ENCODE data around the gene GYS1. TPM values are rescaled to one million over a fixed set of nuclear protein-coding genes. Genes with fewer than 3 reads are reported as not detected.

The GYS1 gene
- total RNA-seq, 1 experiment from 2014 or later = 62.7 TPM

DNA sequence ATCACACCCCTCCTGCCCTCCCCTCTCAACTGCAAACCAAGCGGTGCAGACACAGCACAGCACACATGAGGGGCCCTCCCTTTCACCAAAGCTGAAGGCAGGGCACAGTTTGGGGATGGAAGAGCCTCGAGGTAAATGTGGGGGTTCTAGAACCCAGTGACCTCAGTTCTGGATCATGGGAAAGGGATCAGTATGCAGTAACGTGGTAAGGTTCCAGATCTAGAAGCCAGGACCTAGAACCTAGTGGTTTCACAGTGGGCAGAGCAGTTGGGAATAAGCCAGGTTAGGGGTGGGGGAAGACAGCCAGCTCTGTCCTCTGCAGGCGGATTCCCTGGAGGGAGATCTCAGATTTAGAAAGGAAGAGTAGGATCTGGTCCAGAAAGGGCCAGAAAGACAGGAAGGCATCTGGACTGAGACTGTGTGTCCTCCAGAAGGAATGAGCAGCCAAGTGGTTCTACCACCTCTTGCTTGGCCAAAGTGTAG lies 24.9 kb downstream of the GYS1 start:
- intact Hi-C loops (cut with micrococcal nuclease; ENCODE audit: unreplicated experiment) = no loop called here
- peak overlapping the region; percentile 96 for H3K4me3 Mint-ChIP-seq (ENCODE audit: unreplicated experiment)
- H3K4me1 Mint-ChIP-seq (ENCODE audit: low read depth, unreplicated experiment) = peaks cover 17% of the 10 kb centered on the region
- H3K27me3 Mint-ChIP-seq (ENCODE audit: insufficient read depth, unreplicated experiment) = no peaks in the 10 kb centered on the region
- Histone ChIP-seq H3K27me3 (replicated peaks; ENCODE audit: control insufficient read depth, insufficient read depth, low read length) (no peaks in the 10 kb centered on the region), H3K4me3 (ENCODE audit: low read depth, low read length) (no peak overlapping the region), H3K36me3 (ENCODE audit: control insufficient read depth, insufficient read depth, low read length) (peaks cover 13% of the 10 kb centered on the region), H3K4me1 (peaks cover 12% of the 10 kb centered on the region), H3K9me3 (0 out of 2 replicates have a peak, but pooled peaks cover 3% of the 10 kb centered on the region)
- TF ChIP-seq, protein P1, sequence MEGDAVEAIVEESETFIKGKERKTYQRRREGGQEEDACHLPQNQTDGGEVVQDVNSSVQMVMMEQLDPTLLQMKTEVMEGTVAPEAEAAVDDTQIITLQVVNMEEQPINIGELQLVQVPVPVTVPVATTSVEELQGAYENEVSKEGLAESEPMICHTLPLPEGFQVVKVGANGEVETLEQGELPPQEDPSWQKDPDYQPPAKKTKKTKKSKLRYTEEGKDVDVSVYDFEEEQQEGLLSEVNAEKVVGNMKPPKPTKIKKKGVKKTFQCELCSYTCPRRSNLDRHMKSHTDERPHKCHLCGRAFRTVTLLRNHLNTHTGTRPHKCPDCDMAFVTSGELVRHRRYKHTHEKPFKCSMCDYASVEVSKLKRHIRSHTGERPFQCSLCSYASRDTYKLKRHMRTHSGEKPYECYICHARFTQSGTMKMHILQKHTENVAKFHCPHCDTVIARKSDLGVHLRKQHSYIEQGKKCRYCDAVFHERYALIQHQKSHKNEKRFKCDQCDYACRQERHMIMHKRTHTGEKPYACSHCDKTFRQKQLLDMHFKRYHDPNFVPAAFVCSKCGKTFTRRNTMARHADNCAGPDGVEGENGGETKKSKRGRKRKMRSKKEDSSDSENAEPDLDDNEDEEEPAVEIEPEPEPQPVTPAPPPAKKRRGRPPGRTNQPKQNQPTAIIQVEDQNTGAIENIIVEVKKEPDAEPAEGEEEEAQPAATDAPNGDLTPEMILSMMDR (IDR thresholded peaks at IDR 0.05; ENCODE audit: insufficient read depth in 1 of 2, low read depth in 1 of 2, low read length in 1 of 2, severe bottlenecking in 1 of 2, unreplicated experiment in 1 of 2) = no peak
- H3K9me3 Mint-ChIP-seq (ENCODE audit: unreplicated experiment) = no peaks in the 10 kb centered on the region
- CTCF ChIA-PET = interaction anchor here (1.0 to 2.1 kb wide), 2 partner anchors 25 to 173 kb away, joined by 4 to 8 read pairs; partner anchors contain the start of genes GYS1 and RUVBL2
- no TSS peak for BruUV-seq (replicated peaks)
- POLR2A ChIA-PET = interaction anchor here (0.9 to 2.5 kb wide), 4 partner anchors 14 to 96 kb away, joined by 3 to 16 read pairs (median 4); partner anchors contain the start of genes BAX, GYS1, PPP1R15A and RUVBL2
- DNase-seq = peak in 1 of 2 experiments; percentile 41
- H3K27ac Mint-ChIP-seq (ENCODE audit: unreplicated experiment) = no peak overlapping the region
- peaks cover 88% of the 10 kb centered on the region for H3K36me3 Mint-ChIP-seq (ENCODE audit: insufficient read depth, unreplicated experiment)

DNA sequence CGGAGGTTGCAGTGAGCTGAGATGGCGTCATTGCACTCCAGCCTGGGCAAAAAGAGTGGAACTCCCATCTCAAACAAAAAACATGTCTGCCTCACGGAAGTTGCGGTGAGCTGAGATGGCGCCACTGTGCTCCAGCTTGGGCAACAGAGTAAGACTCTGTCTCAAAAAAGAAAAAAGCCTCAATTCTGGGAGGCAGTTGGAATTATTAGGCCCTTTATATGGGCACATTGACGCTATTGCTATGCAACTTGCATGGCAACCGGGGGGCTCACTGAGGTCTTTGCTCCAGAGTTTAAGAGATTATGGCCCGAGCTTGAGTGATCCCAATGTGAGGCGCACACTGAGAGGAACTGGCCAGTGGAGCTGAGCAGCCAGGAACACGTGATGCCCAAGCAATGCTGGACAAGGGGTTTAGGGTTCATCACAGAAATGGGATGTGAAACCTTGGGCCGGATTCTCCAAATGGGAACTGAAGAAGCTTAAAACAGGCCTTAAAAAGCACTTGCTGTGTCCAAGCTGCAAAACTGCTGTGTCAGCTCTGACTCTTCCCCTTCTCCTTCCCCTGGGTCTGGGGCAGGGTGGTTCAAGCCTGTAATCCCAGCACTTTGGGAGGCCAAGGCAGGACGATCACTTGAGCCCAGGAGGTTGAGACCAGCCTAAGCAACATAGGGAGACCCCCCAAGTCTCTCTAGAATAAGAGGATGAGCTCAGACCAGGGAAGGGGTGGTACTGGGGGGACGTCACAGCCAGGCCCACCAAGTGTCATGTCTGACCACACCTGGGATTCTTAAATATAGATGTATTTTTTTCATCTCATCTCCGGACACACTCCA lies 25.5 kb downstream of the GYS1 start:
- CTCF ChIA-PET = interaction anchor here (1.0 to 2.1 kb wide), 3 partner anchors 26 to 172 kb away, joined by 3 to 8 read pairs (median 4); partner anchors contain the start of genes GYS1 and RUVBL2

More for the DNA sequence above, 25.5 kb downstream of the GYS1 start:
- H3K4me3 ChIP-seq (ENCODE audit: low read depth, low read length) = no peak overlapping the region
- H3K4me3 Mint-ChIP-seq (ENCODE audit: unreplicated experiment) = peak overlapping the region; percentile 96
- H3K4me1 Mint-ChIP-seq (ENCODE audit: low read depth, unreplicated experiment) = peaks cover 23% of the 10 kb centered on the region
- TF ChIP-seq, protein P1 (IDR thresholded peaks at IDR 0.05; ENCODE audit: insufficient read depth in 1 of 2, low read depth in 1 of 2, low read length in 1 of 2, severe bottlenecking in 1 of 2, unreplicated experiment in 1 of 2) = no peak
- H3K9me3 Mint-ChIP-seq (ENCODE audit: unreplicated experiment) = no peaks in the 10 kb centered on the region
- H3K36me3 ChIP-seq (ENCODE audit: control insufficient read depth, insufficient read depth, low read length) = peaks cover 13% of the 10 kb centered on the region
- no peaks in the 10 kb centered on the region for H3K27me3 ChIP-seq (replicated peaks; ENCODE audit: control insufficient read depth, insufficient read depth, low read length)
- intact Hi-C loops (cut with micrococcal nuclease; ENCODE audit: unreplicated experiment) = no loop called here
- POLR2A ChIA-PET = interaction anchor here (0.5 to 2.5 kb wide), 9 partner anchors 10 to 180 kb away, joined by 3 to 16 read pairs (median 3); partner anchors contain the start of genes BAX, GYS1, NUCB1 and PPP1R15A
- H3K27ac Mint-ChIP-seq (ENCODE audit: unreplicated experiment) = peak overlapping the region; percentile 96
- peaks cover 95% of the 10 kb centered on the region for H3K36me3 Mint-ChIP-seq (ENCODE audit: insufficient read depth, unreplicated experiment)
- no peaks in the 10 kb centered on the region for H3K27me3 Mint-ChIP-seq (ENCODE audit: insufficient read depth, unreplicated experiment)
- peak; percentile 39 to 63 for DNase-seq
- no TSS peak for BruUV-seq (replicated peaks)
- 0 out of 2 replicates have a peak, but pooled peaks cover 3% of the 10 kb centered on the region for H3K9me3 ChIP-seq
- H3K4me1 ChIP-seq = peaks cover 13% of the 10 kb centered on the region
